ENCODE results near the gene TXNDC8. TPM values are rescaled to one million over a fixed set of nuclear protein-coding genes. Genes with fewer than 3 reads are reported as not detected.

The TXNDC8 gene
- total RNA-seq (2014; rRNA removed; shearing (Covaris generic)) (not detected in 2 replicates), polyA plus RNA-seq (2016; fragmentation: Nextera tagmentation; extraction: Ambion mirVana) (not detected in 2 replicates)
- long read RNA-seq: 0 reads

- Mint-ChIP-seq H3K4me3 (no peak within 1 kb of the TSS), H3K36me3 (ENCODE audit: low read depth) (no peaks in the 10 kb centered on the region), H3K9me3 (no peaks in the 10 kb centered on the region), H3K4me1 (no peaks in the 10 kb centered on the region), H3K27ac (no peak within 1 kb of the TSS), H3K27me3 (ENCODE audit: insufficient read depth, low read depth, poor library complexity) (no peaks in the 10 kb centered on the region)
- Histone ChIP-seq H3K4me3 (no peak within 1 kb of the TSS), H4K20me1 (replicated peaks; ENCODE audit: insufficient read depth) (no peaks in the 10 kb centered on the region), H3K36me3 (ENCODE audit: insufficient read depth) (no peaks in the 10 kb centered on the region), H3K79me2 (replicated peaks; ENCODE audit: insufficient read depth) (no peaks in the 10 kb centered on the region), H3K27ac (ENCODE audit: low read depth) (no peak within 1 kb of the TSS), H3K27me3 (ENCODE audit: insufficient read depth) (no peaks in the 10 kb centered on the region), H3K9me2 (ENCODE audit: insufficient read depth) (no peaks in the 10 kb centered on the region), H3K4me1 (ENCODE audit: insufficient read depth) (no peaks in the 10 kb centered on the region), H3K4me2 (no peak within 1 kb of the TSS), H3F3A (replicated peaks; ENCODE audit: low read depth) (no peaks in the 10 kb centered on the region), H2AFZ (no peak within 1 kb of the TSS)
- TF ChIP-seq, protein P1, sequence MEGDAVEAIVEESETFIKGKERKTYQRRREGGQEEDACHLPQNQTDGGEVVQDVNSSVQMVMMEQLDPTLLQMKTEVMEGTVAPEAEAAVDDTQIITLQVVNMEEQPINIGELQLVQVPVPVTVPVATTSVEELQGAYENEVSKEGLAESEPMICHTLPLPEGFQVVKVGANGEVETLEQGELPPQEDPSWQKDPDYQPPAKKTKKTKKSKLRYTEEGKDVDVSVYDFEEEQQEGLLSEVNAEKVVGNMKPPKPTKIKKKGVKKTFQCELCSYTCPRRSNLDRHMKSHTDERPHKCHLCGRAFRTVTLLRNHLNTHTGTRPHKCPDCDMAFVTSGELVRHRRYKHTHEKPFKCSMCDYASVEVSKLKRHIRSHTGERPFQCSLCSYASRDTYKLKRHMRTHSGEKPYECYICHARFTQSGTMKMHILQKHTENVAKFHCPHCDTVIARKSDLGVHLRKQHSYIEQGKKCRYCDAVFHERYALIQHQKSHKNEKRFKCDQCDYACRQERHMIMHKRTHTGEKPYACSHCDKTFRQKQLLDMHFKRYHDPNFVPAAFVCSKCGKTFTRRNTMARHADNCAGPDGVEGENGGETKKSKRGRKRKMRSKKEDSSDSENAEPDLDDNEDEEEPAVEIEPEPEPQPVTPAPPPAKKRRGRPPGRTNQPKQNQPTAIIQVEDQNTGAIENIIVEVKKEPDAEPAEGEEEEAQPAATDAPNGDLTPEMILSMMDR (conservative IDR thresholded peaks at IDR 0.05; ENCODE audit: low read depth in 2 of 2): no peak
- no peak for TF ChIP-seq STAT1 (IDR thresholded peaks at IDR 0.05; ENCODE audit: unreplicated experiment)
- TF ChIP-seq ETS1 (IDR thresholded peaks at IDR 0.05): no peak
- TF ChIP-seq ZNF331 (CRISPR knock-in tag; IDR thresholded peaks at IDR 0.05; ENCODE audit: low read depth): no peak
- TF ChIP-seq, protein P2, sequence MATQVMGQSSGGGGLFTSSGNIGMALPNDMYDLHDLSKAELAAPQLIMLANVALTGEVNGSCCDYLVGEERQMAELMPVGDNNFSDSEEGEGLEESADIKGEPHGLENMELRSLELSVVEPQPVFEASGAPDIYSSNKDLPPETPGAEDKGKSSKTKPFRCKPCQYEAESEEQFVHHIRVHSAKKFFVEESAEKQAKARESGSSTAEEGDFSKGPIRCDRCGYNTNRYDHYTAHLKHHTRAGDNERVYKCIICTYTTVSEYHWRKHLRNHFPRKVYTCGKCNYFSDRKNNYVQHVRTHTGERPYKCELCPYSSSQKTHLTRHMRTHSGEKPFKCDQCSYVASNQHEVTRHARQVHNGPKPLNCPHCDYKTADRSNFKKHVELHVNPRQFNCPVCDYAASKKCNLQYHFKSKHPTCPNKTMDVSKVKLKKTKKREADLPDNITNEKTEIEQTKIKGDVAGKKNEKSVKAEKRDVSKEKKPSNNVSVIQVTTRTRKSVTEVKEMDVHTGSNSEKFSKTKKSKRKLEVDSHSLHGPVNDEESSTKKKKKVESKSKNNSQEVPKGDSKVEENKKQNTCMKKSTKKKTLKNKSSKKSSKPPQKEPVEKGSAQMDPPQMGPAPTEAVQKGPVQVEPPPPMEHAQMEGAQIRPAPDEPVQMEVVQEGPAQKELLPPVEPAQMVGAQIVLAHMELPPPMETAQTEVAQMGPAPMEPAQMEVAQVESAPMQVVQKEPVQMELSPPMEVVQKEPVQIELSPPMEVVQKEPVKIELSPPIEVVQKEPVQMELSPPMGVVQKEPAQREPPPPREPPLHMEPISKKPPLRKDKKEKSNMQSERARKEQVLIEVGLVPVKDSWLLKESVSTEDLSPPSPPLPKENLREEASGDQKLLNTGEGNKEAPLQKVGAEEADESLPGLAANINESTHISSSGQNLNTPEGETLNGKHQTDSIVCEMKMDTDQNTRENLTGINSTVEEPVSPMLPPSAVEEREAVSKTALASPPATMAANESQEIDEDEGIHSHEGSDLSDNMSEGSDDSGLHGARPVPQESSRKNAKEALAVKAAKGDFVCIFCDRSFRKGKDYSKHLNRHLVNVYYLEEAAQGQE (IDR thresholded peaks at IDR 0.05; ENCODE audit: unreplicated experiment): no peak
- TF ChIP-seq EZH2 (IDR thresholded peaks at IDR 0.05; ENCODE audit: low read depth, unreplicated experiment): no peak
- no peak for TF ChIP-seq EZH2phosphoT487 (IDR thresholded peaks at IDR 0.05; ENCODE audit: unreplicated experiment)
- TF ChIP-seq NANOG (IDR thresholded peaks at IDR 0.05; ENCODE audit: borderline replicate concordance): no peak
- TF ChIP-seq, protein P3, sequence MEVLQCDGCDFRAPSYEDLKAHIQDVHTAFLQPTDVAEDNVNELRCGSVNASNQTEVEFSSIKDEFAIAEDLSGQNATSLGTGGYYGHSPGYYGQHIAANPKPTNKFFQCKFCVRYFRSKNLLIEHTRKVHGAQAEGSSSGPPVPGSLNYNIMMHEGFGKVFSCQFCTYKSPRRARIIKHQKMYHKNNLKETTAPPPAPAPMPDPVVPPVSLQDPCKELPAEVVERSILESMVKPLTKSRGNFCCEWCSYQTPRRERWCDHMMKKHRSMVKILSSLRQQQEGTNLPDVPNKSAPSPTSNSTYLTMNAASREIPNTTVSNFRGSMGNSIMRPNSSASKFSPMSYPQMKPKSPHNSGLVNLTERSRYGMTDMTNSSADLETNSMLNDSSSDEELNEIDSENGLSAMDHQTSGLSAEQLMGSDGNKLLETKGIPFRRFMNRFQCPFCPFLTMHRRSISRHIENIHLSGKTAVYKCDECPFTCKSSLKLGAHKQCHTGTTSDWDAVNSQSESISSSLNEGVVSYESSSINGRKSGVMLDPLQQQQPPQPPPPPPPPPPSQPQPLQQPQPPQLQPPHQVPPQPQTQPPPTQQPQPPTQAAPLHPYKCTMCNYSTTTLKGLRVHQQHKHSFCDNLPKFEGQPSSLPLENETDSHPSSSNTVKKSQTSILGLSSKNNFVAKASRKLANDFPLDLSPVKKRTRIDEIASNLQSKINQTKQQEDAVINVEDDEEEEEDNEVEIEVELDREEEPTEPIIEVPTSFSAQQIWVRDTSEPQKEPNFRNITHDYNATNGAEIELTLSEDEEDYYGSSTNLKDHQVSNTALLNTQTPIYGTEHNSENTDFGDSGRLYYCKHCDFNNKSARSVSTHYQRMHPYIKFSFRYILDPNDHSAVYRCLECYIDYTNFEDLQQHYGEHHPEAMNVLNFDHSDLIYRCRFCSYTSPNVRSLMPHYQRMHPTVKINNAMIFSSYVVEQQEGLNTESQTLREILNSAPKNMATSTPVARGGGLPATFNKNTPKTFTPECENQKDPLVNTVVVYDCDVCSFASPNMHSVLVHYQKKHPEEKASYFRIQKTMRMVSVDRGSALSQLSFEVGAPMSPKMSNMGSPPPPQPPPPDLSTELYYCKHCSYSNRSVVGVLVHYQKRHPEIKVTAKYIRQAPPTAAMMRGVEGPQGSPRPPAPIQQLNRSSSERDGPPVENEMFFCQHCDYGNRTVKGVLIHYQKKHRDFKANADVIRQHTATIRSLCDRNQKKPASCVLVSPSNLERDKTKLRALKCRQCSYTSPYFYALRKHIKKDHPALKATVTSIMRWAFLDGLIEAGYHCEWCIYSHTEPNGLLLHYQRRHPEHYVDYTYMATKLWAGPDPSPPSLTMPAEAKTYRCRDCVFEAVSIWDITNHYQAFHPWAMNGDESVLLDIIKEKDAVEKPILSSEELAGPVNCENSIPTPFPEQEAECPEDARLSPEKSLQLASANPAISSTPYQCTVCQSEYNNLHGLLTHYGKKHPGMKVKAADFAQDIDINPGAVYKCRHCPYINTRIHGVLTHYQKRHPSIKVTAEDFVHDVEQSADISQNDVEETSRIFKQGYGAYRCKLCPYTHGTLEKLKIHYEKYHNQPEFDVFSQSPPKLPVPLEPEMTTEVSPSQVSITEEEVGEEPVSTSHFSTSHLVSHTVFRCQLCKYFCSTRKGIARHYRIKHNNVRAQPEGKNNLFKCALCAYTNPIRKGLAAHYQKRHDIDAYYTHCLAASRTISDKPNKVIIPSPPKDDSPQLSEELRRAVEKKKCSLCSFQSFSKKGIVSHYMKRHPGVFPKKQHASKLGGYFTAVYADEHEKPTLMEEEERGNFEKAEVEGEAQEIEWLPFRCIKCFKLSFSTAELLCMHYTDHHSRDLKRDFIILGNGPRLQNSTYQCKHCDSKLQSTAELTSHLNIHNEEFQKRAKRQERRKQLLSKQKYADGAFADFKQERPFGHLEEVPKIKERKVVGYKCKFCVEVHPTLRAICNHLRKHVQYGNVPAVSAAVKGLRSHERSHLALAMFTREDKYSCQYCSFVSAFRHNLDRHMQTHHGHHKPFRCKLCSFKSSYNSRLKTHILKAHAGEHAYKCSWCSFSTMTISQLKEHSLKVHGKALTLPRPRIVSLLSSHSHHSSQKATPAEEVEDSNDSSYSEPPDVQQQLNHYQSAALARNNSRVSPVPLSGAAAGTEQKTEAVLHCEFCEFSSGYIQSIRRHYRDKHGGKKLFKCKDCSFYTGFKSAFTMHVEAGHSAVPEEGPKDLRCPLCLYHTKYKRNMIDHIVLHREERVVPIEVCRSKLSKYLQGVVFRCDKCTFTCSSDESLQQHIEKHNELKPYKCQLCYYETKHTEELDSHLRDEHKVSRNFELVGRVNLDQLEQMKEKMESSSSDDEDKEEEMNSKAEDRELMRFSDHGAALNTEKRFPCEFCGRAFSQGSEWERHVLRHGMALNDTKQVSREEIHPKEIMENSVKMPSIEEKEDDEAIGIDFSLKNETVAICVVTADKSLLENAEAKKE (CRISPR knock-in tag; IDR thresholded peaks at IDR 0.05): no peak
- no peak for TF ChIP-seq JUNB (IDR thresholded peaks at IDR 0.05; ENCODE audit: unreplicated experiment)
- TF ChIP-seq CREB1 (CRISPR knock-in tag; IDR thresholded peaks at IDR 0.05; ENCODE audit: low read depth): no peak
- no peak for TF ChIP-seq POLR2AphosphoS5 (IDR thresholded peaks at IDR 0.05; ENCODE audit: low read depth)
- TF ChIP-seq ZNF114 (CRISPR knock-in tag; IDR thresholded peaks at IDR 0.05): no peak
- DNase-seq (ENCODE audit: low spot score): no peak
- no peak for ATAC-seq
These were observed at the start of gene TXNDC8 for GRCh38 chr9:110337727-110338126. Gene TXNDC8 (minus strand): TSS chr9:110337863.
